Smooth muscle cell (in vitro differentiated cells): ENCODE data around the gene RANBP6. TPM values are rescaled to one million over a fixed set of nuclear protein-coding genes. Genes with fewer than 3 reads are reported as not detected.

ENCODE experiments used
- DNase-seq: peaks from one replicate; lab custom pipeline; 2025; ENCODE audit not compliant: unreplicated experiment; lab: John Stamatoyannopoulos, UW
- H2AFZ ChIP-seq: fragments of 200-600 bp; sonication (generic); 2 replicates; pipeline ENCODE4 v1.6.0; 2016; ENCODE audit warnings: antibody characterized with exemption, low read depth, mild to moderate bottlenecking
- H3F3A ChIP-seq: fragments of 200-600 bp; sonication (generic); 2 replicates; pipeline ENCODE4 v1.6.0; 2017; ENCODE audit warnings: antibody characterized with exemption, low read depth
- H3K27ac ChIP-seq: fragments of 200-600 bp; sonication (generic); 2 replicates; pipeline ENCODE4 v1.5.1; 2016; ENCODE audit warnings: low read depth, mild to moderate bottlenecking
- H3K27me3 ChIP-seq: fragments of 200-600 bp; sonication (generic); 2 replicates; pipeline ENCODE4 v1.6.1; 2016; ENCODE audit warnings: low read depth, mild to moderate bottlenecking
- H3K36me3 ChIP-seq: fragments of 200-600 bp; sonication (generic); 2 replicates; pipeline ENCODE4 v1.5.1; 2016; ENCODE audit warnings: low read depth
- H3K4me1 ChIP-seq: fragments of 200-600 bp; sonication (generic); 2 replicates; pipeline ENCODE4 v1.5.1; 2016; ENCODE audit warnings: low read depth
- H3K4me2 ChIP-seq: fragments of 200-600 bp; sonication (generic); 2 replicates; pipeline ENCODE4 v1.6.0; 2016; ENCODE audit warnings: mild to moderate bottlenecking
- H3K4me3 ChIP-seq: fragments of 200-600 bp; sonication (generic); 2 replicates; pipeline ENCODE4 v1.5.1; 2016; ENCODE audit warnings: mild to moderate bottlenecking
- H3K79me2 ChIP-seq: fragments of 200-600 bp; sonication (generic); 2 replicates; pipeline ENCODE4 v1.6.0; 2016; ENCODE audit warnings: low read depth, mild to moderate bottlenecking
- H3K9ac ChIP-seq: fragments of 200-600 bp; sonication (generic); 2 replicates; pipeline ENCODE4 v1.6.0; 2016; ENCODE audit warnings: low read depth
- H3K9me3 ChIP-seq: fragments of 200-600 bp; sonication (generic); replicated peaks from 2 replicates; pipeline ENCODE4 v1.5.1; 2016; ENCODE audit warnings: low read depth
- H4K20me1 ChIP-seq: fragments of 200-600 bp; sonication (generic); 2 replicates; pipeline ENCODE4 v1.6.0; 2016; ENCODE audit warnings: low read depth
- CTCF ChIP-seq: fragments of 200-600 bp; sonication (generic); IDR thresholded peaks from 2 replicates; pipeline ENCODE4 v1.5.1; 2017; ENCODE audit warnings: borderline replicate concordance, mild to moderate bottlenecking, antibody characterized with exemption; ENCODE audit not compliant: insufficient read depth, poor library complexity, severe bottlenecking
- WGBS: methylation state at CpG from one replicate; pipeline ENCODE4 v1.1.7; 2016; ENCODE audit warnings: low lambda C conversion rate; 5-methylcytosine and 5-hydroxymethylcytosine counted together
- polyA plus RNA-seq: library from polyadenylated mRNA; unstranded; fragments of >200 nt; fragmentation: Nextera tagmentation; extraction: Ambion mirVana; gene quantifications from 2 replicates; pipeline ENCODE4 v1.2.1, GENCODE V29; 2016
- total RNA-seq: library from RNA; depleted of rRNA; stranded (reverse); fragments of >200 nt; gene quantifications from 2 replicates; pipeline ENCODE4 v1.2.3, GENCODE V29; 2014

Gene RANBP6
- total and polyA plus RNA-seq, 2 experiments from 2014 or later, result 14.1 to 41.9 TPM

GRCh38 chr9:6040077-6040476, 24.7 kb upstream of the RANBP6 start:
- Histone ChIP-seq H3K4me3 (no peak overlapping the region), H3K9me3 (no peaks in the 10 kb centered on the region), H2AFZ (no peak overlapping the region), H4K20me1 (no peaks in the 10 kb centered on the region), H3K36me3 (no peaks in the 10 kb centered on the region), H3K4me1 (no peaks in the 10 kb centered on the region), H3K4me2 (no peak overlapping the region), H3K27me3 (no peaks in the 10 kb centered on the region), H3K9ac (no peak overlapping the region), H3K79me2 (no peaks in the 10 kb centered on the region), H3F3A (no peaks in the 10 kb centered on the region), H3K27ac (no peak overlapping the region)
- 94% methylated on average over 3 of the region's 3 CpGs for WGBS
- no peak for TF ChIP-seq CTCF
- no peak for DNase-seq

- Histone ChIP-seq H2AFZ (no peak overlapping the region), H3K9ac (no peak overlapping the region), H3F3A (no peaks in the 10 kb centered on the region), H3K79me2 (no peaks in the 10 kb centered on the region), H4K20me1 (no peaks in the 10 kb centered on the region), H3K4me2 (no peak overlapping the region), H3K4me3 (no peak overlapping the region), H3K27me3 (no peaks in the 10 kb centered on the region), H3K4me1 (no peaks in the 10 kb centered on the region), H3K36me3 (no peaks in the 10 kb centered on the region), H3K9me3 (no peaks in the 10 kb centered on the region), H3K27ac (no peak overlapping the region)
- DNase-seq, result no peak
- WGBS, result 90% methylated on average over 3 of the region's 3 CpGs
- no peak for TF ChIP-seq CTCF
Observed at GRCh38 chr9:6036391-6036790, 21.0 kb upstream of the RANBP6 start.

GRCh38 chr9:6034954-6035353, 19.5 kb upstream of the RANBP6 start:
- DNase-seq, result no peak
- Histone ChIP-seq H3K9ac (no peak overlapping the region), H2AFZ (no peak overlapping the region), H3F3A (no peaks in the 10 kb centered on the region), H3K9me3 (no peaks in the 10 kb centered on the region), H3K27me3 (no peaks in the 10 kb centered on the region), H3K27ac (no peak overlapping the region), H3K4me3 (no peak overlapping the region), H3K4me2 (no peak overlapping the region), H3K36me3 (no peaks in the 10 kb centered on the region), H4K20me1 (no peaks in the 10 kb centered on the region), H3K4me1 (no peaks in the 10 kb centered on the region), H3K79me2 (no peaks in the 10 kb centered on the region)
- no peak for TF ChIP-seq CTCF
- 94% methylated on average over 5 of the region's 5 CpGs for WGBS

GRCh38 chr9:6029604-6030274, 14.3 kb upstream of the RANBP6 start:
- H3K27ac ChIP-seq, result no peak overlapping the region
- H3K9me3 ChIP-seq, result no peaks in the 10 kb centered on the region
- H3K79me2 ChIP-seq, result no peaks in the 10 kb centered on the region
- no peaks in the 10 kb centered on the region for H3K27me3 ChIP-seq
- 54% methylated on average over 4 of the region's 4 CpGs for WGBS
- H3K4me1 ChIP-seq, result no peaks in the 10 kb centered on the region
- no peaks in the 10 kb centered on the region for H4K20me1 ChIP-seq
- no peaks in the 10 kb centered on the region for H3K36me3 ChIP-seq
- no peak for TF ChIP-seq CTCF
- peak overlapping the region; percentile 85 for H2AFZ ChIP-seq
- no peak overlapping the region for H3K4me3 ChIP-seq
- H3F3A ChIP-seq, result no peaks in the 10 kb centered on the region
- peak overlapping the region; percentile 55 for H3K4me2 ChIP-seq
- H3K9ac ChIP-seq, result no peak overlapping the region
- DNase-seq, result no peak
